Inflammatory macrophage treated with lipopolysaccharide for 1 hour (primary cell): ENCODE results near the gene PGS1.
A peak's percentile ranks its signal among the peaks of the same experiment; 100 is the strongest.
"Not testable (repeated sequence)": the region's sequence is repeated elsewhere in the genome, so short reads cannot be mapped to it uniquely, and the experiment has no call there.

Source experiments
- DNase-seq, 2 donors: peaks; one replicate each; pipeline ENCODE4 v3.0.0-alpha.2; 2020 to 2022

Gene PGS1

GRCh38 chr17:78378225-78379130 is at the start of gene PGS1:
TSS of gene PGS1 (plus strand) at chr17:78378649. CDS start at chr17:78378666, 17 bp downstream.
- peak; percentile 59 to 86 for DNase-seq

- peak; percentile 84 to 87 for DNase-seq
These were observed 49.0 kb upstream of the PGS1 start for GRCh38 chr17:78329263-78330059.

- DNase-seq, result no peak
These were observed 47.8 kb upstream of the PGS1 start for GRCh38 chr17:78330570-78331224.

GRCh38 chr17:78331355-78331754 is 47.1 kb upstream of the PGS1 start:
- not testable (repeated sequence) for DNase-seq

- no peak for DNase-seq
These were observed 45.5 kb upstream of the PGS1 start for GRCh38 chr17:78332991-78333390.

GRCh38 chr17:78335209-78335608 is 43.2 kb upstream of the PGS1 start:
- DNase-seq, result no peak

GRCh38 chr17:78337244-78338109 is 41.0 kb upstream of the PGS1 start:
- peak; percentile 99 to 100 for DNase-seq

- DNase-seq, result peak in 1 of 2 donors; percentile 28
These were observed 39.8 kb upstream of the PGS1 start for GRCh38 chr17:78338486-78339259.

- no peak for DNase-seq
These were observed 38.1 kb upstream of the PGS1 start for GRCh38 chr17:78340183-78340955.

GRCh38 chr17:78341559-78342448 is 36.6 kb upstream of the PGS1 start:
- peak in 1 of 2 donors; percentile 71 for DNase-seq

GRCh38 chr17:78342449-78343186 is 35.8 kb upstream of the PGS1 start:
- peak; percentile 54 to 78 for DNase-seq

- peak in 1 of 2 donors; percentile 56 for DNase-seq
These were observed 35.3 kb upstream of the PGS1 start for GRCh38 chr17:78343187-78343542.

- peak; percentile 62 to 81 for DNase-seq
These were observed 34.8 kb upstream of the PGS1 start for GRCh38 chr17:78343543-78344201.

GRCh38 chr17:78344666-78345065 is 33.8 kb upstream of the PGS1 start:
- DNase-seq, result no peak

- no peak for DNase-seq
These were observed 33.3 kb upstream of the PGS1 start for GRCh38 chr17:78345172-78345571.

GRCh38 chr17:78345791-78346494 is 32.5 kb upstream of the PGS1 start:
- DNase-seq, result no peak

- DNase-seq, result no peak
These were observed 31.7 kb upstream of the PGS1 start for GRCh38 chr17:78346605-78347250.
